ENCODE measurements around the gene SLC38A3.

- TF ChIP-seq, protein P1, sequence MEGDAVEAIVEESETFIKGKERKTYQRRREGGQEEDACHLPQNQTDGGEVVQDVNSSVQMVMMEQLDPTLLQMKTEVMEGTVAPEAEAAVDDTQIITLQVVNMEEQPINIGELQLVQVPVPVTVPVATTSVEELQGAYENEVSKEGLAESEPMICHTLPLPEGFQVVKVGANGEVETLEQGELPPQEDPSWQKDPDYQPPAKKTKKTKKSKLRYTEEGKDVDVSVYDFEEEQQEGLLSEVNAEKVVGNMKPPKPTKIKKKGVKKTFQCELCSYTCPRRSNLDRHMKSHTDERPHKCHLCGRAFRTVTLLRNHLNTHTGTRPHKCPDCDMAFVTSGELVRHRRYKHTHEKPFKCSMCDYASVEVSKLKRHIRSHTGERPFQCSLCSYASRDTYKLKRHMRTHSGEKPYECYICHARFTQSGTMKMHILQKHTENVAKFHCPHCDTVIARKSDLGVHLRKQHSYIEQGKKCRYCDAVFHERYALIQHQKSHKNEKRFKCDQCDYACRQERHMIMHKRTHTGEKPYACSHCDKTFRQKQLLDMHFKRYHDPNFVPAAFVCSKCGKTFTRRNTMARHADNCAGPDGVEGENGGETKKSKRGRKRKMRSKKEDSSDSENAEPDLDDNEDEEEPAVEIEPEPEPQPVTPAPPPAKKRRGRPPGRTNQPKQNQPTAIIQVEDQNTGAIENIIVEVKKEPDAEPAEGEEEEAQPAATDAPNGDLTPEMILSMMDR (IDR thresholded peaks at IDR 0.05), result peak in 1 of 4 experiments; percentile 22
- peak in 1 of 2 donors; percentile 26 for TF ChIP-seq POLR2A (IDR thresholded peaks at IDR 0.05)
Observed at GRCh38 chr3:50264383-50264963, 59.4 kb downstream of the SLC38A3 start.

Data from uterus (tissue), 2 donors.